ENCODE results near the gene IGIP.

IGIP gene

DNA sequence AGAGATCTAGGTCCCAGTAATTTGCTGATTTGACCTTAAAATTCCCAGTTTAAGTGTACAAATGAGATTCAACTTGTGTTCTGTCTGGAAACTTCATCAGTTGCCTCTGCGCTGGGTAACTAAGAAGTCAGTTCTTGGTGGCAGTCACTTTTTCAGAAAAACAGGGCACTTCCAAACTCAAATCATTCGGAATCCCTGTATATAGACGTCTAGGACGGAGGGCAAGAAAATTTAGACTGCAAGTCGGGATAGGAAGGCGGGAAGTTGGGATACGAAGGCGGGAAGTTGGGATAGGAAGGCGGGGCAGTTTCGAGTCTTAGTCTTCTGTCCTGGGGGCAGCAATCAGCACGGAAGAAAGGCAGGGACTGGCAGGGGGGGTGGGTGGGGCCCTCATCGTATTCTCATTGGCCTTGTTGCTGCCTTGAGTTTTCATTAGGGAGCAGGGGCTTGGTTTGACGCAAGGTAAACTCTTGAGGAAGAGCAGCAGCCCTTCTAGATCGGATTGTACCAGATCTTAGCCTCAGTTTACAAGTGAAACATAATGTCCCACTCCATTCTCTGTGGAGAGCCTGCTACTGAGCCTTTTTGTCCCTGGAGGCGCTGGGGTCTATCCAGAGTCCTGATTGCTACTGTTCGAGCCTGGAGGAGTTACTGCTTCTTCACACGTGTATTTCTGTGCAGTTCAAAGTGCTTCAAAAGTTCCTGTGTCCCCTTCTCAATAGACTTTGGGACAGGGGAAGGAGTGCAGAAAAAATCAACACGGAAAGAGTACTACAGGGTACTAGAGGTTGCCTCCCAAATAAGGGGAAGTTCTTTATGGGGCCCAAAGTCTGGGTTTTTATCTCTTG, 14.5 kb upstream of the IGIP start:
- no peak for DNase-seq (ENCODE audit: low read depth)
- H3K4me3 ChIP-seq (ENCODE audit: low read depth, low read length) = no peak overlapping the region
- TF ChIP-seq, protein P1, sequence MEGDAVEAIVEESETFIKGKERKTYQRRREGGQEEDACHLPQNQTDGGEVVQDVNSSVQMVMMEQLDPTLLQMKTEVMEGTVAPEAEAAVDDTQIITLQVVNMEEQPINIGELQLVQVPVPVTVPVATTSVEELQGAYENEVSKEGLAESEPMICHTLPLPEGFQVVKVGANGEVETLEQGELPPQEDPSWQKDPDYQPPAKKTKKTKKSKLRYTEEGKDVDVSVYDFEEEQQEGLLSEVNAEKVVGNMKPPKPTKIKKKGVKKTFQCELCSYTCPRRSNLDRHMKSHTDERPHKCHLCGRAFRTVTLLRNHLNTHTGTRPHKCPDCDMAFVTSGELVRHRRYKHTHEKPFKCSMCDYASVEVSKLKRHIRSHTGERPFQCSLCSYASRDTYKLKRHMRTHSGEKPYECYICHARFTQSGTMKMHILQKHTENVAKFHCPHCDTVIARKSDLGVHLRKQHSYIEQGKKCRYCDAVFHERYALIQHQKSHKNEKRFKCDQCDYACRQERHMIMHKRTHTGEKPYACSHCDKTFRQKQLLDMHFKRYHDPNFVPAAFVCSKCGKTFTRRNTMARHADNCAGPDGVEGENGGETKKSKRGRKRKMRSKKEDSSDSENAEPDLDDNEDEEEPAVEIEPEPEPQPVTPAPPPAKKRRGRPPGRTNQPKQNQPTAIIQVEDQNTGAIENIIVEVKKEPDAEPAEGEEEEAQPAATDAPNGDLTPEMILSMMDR (IDR thresholded peaks at IDR 0.05; ENCODE audit: low read depth, low read length, missing control alignments) = no peak

DNA sequence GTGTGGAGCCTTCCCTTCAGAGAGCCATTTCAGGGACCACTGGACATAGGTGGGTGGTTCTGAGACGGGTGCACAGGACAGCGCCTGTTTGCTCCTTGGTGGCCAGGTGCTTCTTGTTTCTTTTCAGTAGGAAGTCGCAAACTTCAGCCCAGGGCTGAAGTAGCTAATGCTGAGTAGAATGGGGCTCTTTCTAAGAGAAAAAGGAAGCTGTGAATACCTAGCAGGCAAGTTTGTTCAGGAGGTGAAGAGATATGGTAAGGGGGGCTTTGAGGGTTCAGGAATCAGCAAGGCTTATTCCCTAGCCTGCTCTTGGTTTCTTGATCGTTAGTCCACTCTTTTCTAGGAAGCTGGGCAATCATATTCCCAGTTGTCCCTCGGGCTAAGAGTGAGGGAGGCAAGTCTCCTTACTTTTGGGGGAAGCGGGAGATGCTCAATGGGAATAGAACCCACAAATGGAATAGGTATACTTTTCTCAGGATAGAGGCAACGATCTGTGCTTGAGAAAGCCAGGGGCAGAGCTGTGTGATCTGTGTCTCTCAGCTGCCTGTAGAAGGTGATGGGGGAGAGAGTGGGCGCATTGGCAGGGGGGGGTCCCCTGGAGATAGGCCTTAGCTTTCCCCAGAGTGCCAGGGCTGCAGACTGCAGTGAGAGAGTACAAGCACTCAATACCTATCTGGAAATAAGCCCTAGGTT, 13.7 kb upstream of the IGIP start:
- no peak overlapping the region for H3K4me3 ChIP-seq (ENCODE audit: low read depth, low read length)
- no peak for DNase-seq (ENCODE audit: low read depth)
- TF ChIP-seq, protein P1 (IDR thresholded peaks at IDR 0.05; ENCODE audit: low read depth, low read length, missing control alignments) = no peak

DNA sequence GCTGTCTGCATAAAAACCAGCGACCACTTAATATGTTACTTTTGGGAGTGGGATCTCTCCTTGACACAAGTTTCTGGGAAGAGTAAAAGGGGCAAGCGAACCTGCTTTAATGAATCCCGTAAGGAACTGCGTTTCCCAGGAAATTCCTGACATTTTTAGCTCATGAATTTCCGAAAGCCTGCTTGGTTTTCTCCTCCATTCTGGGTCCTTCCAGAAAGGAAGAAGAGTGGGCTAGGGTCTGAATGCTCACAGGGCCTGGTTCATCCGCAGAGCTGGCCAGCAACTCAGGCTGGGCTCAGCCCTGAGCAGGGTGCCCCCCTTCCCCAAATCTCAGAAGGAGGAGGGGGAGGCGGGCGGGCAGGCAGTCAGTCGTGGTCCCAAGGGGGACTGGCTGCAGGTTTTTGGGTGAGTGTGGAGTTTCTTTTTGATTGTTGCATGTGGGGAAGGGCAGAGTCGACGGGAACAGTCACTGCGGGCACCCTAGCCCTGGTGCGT, 13.0 kb upstream of the IGIP start:
- H3K4me3 ChIP-seq (ENCODE audit: low read depth, low read length) = peak overlapping the region; percentile 80
- TF ChIP-seq, protein P1 (IDR thresholded peaks at IDR 0.05; ENCODE audit: low read depth, low read length, missing control alignments) = no peak
- DNase-seq (ENCODE audit: low read depth) = no peak

DNA sequence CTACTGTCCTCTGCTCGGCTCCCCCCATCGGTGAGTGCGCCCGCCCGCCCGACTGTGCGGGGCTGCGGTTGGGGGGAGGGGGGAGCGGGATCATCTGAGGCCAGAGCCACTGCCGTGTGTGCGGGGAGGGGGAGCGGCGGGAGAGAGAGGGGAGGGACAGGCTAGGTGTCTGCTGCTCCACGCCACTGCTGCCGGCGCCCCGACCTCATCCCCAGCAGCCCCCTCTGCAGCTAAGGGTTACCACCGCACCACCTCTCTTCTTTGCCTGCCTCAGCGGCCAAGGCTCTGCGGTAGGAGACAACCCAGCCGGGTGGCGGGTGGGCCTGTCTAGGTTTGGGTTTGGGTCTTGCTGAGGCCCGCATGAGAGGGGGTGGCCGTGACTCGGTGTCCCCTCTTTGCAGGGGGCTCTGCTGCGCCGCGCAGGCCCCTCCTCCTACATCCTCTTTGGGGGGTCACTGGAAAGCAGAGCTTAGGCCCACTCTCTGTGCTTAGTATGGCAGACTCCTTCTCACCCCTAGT, 12.5 kb upstream of the IGIP start:
- DNase-seq (ENCODE audit: low read depth) = no peak
- TF ChIP-seq, protein P1 (IDR thresholded peaks at IDR 0.05; ENCODE audit: low read depth, low read length, missing control alignments) = no peak
- H3K4me3 ChIP-seq (ENCODE audit: low read depth, low read length) = peak overlapping the region; percentile 80

DNA sequence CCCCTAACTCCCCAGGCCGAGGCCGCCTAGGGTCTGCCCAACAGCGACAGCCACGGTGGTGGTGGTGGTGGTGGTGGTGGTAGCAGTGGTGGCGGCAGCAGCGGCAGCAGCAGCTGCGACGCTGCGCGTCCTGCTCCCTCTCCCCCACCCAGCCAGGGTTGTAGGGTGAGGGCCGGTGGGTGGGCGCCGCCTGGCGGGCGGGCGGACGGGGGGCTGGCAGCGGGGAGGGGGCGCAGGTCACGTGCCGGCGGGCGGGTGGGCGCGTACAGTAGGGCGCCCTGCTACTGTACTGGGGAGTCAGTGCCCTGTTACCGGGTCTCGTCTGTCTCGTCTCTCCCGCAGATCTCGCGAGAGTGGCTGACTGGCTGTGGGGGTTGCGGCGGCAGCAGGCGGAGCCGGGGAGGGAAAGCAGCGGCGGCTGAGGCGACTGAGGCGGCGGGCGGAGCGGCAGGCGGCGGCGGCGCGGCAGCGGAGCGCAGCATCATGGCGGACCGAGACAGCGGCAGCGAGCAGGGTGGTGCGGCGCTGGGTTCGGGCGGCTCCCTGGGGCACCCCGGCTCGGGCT, 12.0 kb upstream of the IGIP start, which contains the start of gene PURA:
TSS of gene PURA (plus strand) at position 411 of the 565 bp plus-strand sequence. CDS start at position 484, 73 bp downstream.
- DNase-seq (ENCODE audit: low read depth) = peak; percentile 87
- TF ChIP-seq, protein P1 (IDR thresholded peaks at IDR 0.05; ENCODE audit: low read depth, low read length, missing control alignments) = peak; percentile 12
- H3K4me3 ChIP-seq (ENCODE audit: low read depth, low read length) = peak within 1 kb of the TSS; percentile 80

DNA sequence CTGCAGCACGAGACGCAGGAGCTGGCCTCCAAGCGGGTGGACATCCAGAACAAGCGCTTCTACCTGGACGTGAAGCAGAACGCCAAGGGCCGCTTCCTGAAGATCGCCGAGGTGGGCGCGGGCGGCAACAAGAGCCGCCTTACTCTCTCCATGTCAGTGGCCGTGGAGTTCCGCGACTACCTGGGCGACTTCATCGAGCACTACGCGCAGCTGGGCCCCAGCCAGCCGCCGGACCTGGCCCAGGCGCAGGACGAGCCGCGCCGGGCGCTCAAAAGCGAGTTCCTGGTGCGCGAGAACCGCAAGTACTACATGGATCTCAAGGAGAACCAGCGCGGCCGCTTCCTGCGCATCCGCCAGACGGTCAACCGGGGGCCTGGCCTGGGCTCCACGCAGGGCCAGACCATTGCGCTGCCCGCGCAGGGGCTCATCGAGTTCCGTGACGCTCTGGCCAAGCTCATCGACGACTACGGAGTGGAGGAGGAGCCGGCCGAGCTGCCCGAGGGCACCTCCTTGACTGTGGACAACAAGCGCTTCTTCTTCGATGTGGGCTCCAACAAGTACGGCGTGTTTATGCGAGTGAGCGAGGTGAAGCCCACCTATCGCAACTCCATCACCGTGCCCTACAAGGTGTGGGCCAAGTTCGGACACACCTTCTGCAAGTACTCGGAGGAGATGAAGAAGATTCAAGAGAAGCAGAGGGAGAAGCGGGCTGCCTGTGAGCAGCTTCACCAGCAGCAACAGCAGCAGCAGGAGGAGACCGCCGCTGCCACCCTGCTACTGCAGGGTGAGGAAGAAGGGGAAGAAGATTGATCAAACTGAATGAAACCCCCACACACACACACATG, 11.2 kb upstream of the IGIP start:
- H3K4me3 ChIP-seq (ENCODE audit: low read depth, low read length) = peak overlapping the region; percentile 80
- no peak for DNase-seq (ENCODE audit: low read depth)
- TF ChIP-seq, protein P1 (IDR thresholded peaks at IDR 0.05; ENCODE audit: low read depth, low read length, missing control alignments) = no peak

Measured in GM12864 (cell line).